SK-N-SH (cell line): ENCODE data around the gene TBC1D16.

Experiments used
- ELF1 ChIP-seq: IDR thresholded peaks from 2 replicates; pipeline ENCODE4 v1.4.0; 2012
- EP300 ChIP-seq, 2 experiments: IDR thresholded peaks; 2 replicates each; pipeline versions ENCODE4 v1.4.0 to v1.6.1; 2012; ENCODE audit warnings: borderline replicate concordance in 1 of 2, low read depth in 1 of 2, low read length in 1 of 2
- GABPA ChIP-seq: IDR thresholded peaks from 2 replicates; pipeline ENCODE4 v1.4.0; 2012; ENCODE audit warnings: low read depth, mild to moderate bottlenecking
- MXI1 ChIP-seq: IDR thresholded peaks from 2 replicates; pipeline ENCODE4 v1.6.1; 2012; ENCODE audit warnings: mild to moderate bottlenecking, low read depth, low read length, improper control_type of control experiment
- POLR2AphosphoS5 ChIP-seq: IDR thresholded peaks from 2 replicates; pipeline ENCODE4 v1.6.1; 2012; ENCODE audit warnings: low read depth, low read length
- SIN3A ChIP-seq: IDR thresholded peaks from 2 replicates; pipeline ENCODE4 v1.6.1; 2012; ENCODE audit warnings: low read depth, mild to moderate bottlenecking, low read length, moderate library complexity, borderline replicate concordance
- TAF1 ChIP-seq: IDR thresholded peaks from 2 replicates; pipeline ENCODE4 v1.6.1; 2012; ENCODE audit warnings: low read depth, mild to moderate bottlenecking, low read length, moderate library complexity, borderline replicate concordance
- TEAD4 ChIP-seq: IDR thresholded peaks from 2 replicates; pipeline ENCODE4 v1.4.0; 2012; ENCODE audit warnings: mild to moderate bottlenecking, borderline replicate concordance; ENCODE audit not compliant: insufficient read depth
- YY1 ChIP-seq: IDR thresholded peaks from 2 replicates; pipeline ENCODE4 v1.4.0; 2012; ENCODE audit warnings: low read depth, mild to moderate bottlenecking
- TF ChIP-seq, protein P1 (sequence below): fragments of 200-600 bp; sonication (generic); IDR thresholded peaks from 2 replicates; pipeline ENCODE4 v1.6.1; 2017; ENCODE audit warnings: antibody characterized with exemption, mild to moderate bottlenecking, moderate library complexity
- TF ChIP-seq, protein P2 (sequence below): IDR thresholded peaks from 2 replicates; pipeline ENCODE4; 2012

DNA sequence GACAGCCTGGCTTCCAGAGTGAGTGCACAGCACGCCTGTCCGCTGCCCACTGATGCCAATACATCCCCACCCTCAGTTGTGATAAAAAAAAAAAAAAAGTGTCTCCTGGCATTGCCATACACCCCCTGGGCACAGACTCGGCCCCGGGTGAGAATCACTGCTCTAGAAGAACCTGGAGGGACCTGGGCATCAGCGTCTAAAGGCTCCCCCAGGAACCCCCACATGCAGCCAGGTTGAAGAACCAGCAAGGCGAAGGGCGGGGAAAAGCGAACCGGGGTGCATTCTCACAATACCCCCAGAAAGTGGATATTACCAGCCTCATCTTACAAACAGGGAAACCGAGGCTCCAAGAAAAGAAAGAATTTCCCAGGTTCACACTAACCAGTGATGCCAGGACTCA lies 27.7 kb downstream of the TBC1D16 start:
- TF ChIP-seq, protein P1, sequence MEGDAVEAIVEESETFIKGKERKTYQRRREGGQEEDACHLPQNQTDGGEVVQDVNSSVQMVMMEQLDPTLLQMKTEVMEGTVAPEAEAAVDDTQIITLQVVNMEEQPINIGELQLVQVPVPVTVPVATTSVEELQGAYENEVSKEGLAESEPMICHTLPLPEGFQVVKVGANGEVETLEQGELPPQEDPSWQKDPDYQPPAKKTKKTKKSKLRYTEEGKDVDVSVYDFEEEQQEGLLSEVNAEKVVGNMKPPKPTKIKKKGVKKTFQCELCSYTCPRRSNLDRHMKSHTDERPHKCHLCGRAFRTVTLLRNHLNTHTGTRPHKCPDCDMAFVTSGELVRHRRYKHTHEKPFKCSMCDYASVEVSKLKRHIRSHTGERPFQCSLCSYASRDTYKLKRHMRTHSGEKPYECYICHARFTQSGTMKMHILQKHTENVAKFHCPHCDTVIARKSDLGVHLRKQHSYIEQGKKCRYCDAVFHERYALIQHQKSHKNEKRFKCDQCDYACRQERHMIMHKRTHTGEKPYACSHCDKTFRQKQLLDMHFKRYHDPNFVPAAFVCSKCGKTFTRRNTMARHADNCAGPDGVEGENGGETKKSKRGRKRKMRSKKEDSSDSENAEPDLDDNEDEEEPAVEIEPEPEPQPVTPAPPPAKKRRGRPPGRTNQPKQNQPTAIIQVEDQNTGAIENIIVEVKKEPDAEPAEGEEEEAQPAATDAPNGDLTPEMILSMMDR, result no peak
- TF ChIP-seq, protein P2, sequence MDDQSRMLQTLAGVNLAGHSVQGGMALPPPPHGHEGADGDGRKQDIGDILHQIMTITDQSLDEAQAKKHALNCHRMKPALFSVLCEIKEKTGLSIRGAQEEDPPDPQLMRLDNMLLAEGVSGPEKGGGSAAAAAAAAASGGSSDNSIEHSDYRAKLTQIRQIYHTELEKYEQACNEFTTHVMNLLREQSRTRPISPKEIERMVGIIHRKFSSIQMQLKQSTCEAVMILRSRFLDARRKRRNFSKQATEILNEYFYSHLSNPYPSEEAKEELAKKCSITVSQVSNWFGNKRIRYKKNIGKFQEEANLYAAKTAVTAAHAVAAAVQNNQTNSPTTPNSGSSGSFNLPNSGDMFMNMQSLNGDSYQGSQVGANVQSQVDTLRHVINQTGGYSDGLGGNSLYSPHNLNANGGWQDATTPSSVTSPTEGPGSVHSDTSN, result no peak
- TF ChIP-seq YY1, result no peak
- no peak for TF ChIP-seq ELF1
- TF ChIP-seq TAF1, result no peak
- no peak for TF ChIP-seq TEAD4
- no peak for TF ChIP-seq POLR2AphosphoS5
- TF ChIP-seq EP300 (IDR thresholded peaks at IDR 0.05; ENCODE audit: borderline replicate concordance in 1 of 2, low read depth in 1 of 2, low read length in 1 of 2), result no peak
- no peak for TF ChIP-seq GABPA
- no peak for TF ChIP-seq SIN3A
- no peak for TF ChIP-seq MXI1
